ENCODE results near the gene CYTH1. TPM values are rescaled to one million over a fixed set of nuclear protein-coding genes. Genes with fewer than 3 reads are reported as not detected.

The CYTH1 gene
- total and polyA plus RNA-seq, 8 donors, result 36.6 to 96.1 (median 41.3) TPM

- intact Hi-C loops (cut with DNase I), result no loop called here
- no peaks in the 10 kb centered on the region for H3K9me3 ChIP-seq
- peaks cover 0 to 13% of the 10 kb centered on the region in 2 donors for H3K4me1 ChIP-seq
- TF ChIP-seq CTCF (IDR thresholded peaks at IDR 0.05), result no peak
- H3K36me3 ChIP-seq, result peaks cover 0 to 100% of the 10 kb centered on the region in 2 donors
- peak overlapping the region; percentile 37 to 59 for H3K27ac ChIP-seq
- ATAC-seq (peak; percentile 34), DNase-seq (peak in 1 of 4 donors; percentile 21)
- H3K27me3 ChIP-seq, result no peaks in the 10 kb centered on the region
- no peak overlapping the region for H3K4me3 ChIP-seq
Measured at GRCh38 chr17:78818932-78819331, 36.9 kb upstream of the CYTH1 start.

GRCh38 chr17:78818152-78818846, 36.2 kb upstream of the CYTH1 start:
- no peaks in the 10 kb centered on the region for H3K27me3 ChIP-seq
- no peak overlapping the region for H3K27ac ChIP-seq
- peaks cover 0 to 13% of the 10 kb centered on the region in 2 donors for H3K4me1 ChIP-seq
- ATAC-seq, result no peak
- H3K36me3 ChIP-seq, result peaks cover 0 to 100% of the 10 kb centered on the region in 2 donors
- TF ChIP-seq CTCF (IDR thresholded peaks at IDR 0.05), result no peak
- H3K4me3 ChIP-seq, result no peak overlapping the region
- no peak for DNase-seq
- H3K9me3 ChIP-seq, result no peaks in the 10 kb centered on the region
- intact Hi-C loops (cut with DNase I), result no loop called here

- Histone ChIP-seq H3K27me3 (no peaks in the 10 kb centered on the region), H3K36me3 (peaks cover 0 to 100% of the 10 kb centered on the region in 2 donors), H3K27ac (no peak overlapping the region), H3K9me3 (no peaks in the 10 kb centered on the region), H3K4me1 (peaks cover 0 to 13% of the 10 kb centered on the region in 2 donors), H3K4me3 (no peak overlapping the region)
- no peak for DNase-seq
- peak; percentile 14 for ATAC-seq
- intact Hi-C loops (cut with DNase I), result no loop called here
- no peak for TF ChIP-seq CTCF (IDR thresholded peaks at IDR 0.05)
Measured at GRCh38 chr17:78817123-78817522, 35.0 kb upstream of the CYTH1 start.

- Histone ChIP-seq H3K4me3 (no peak overlapping the region), H3K27ac (no peak overlapping the region), H3K4me1 (peaks cover 0 to 13% of the 10 kb centered on the region in 2 donors), H3K9me3 (no peaks in the 10 kb centered on the region), H3K27me3 (no peaks in the 10 kb centered on the region), H3K36me3 (peaks cover 0 to 100% of the 10 kb centered on the region in 2 donors)
- DNase-seq (no peak), ATAC-seq (no peak)
- intact Hi-C loops (cut with DNase I), result no loop called here
- TF ChIP-seq CTCF (IDR thresholded peaks at IDR 0.05), result no peak
Measured at GRCh38 chr17:78815696-78816095, 33.6 kb upstream of the CYTH1 start.

- Histone ChIP-seq H3K4me3 (no peak overlapping the region), H3K27me3 (no peaks in the 10 kb centered on the region), H3K27ac (no peak overlapping the region), H3K9me3 (no peaks in the 10 kb centered on the region), H3K4me1 (no peaks in the 10 kb centered on the region), H3K36me3 (peaks cover 0 to 99% of the 10 kb centered on the region in 2 donors)
- intact Hi-C loops (cut with DNase I), result no loop called here
- no peak for ATAC-seq
- TF ChIP-seq CTCF (IDR thresholded peaks at IDR 0.05), result no peak
- no peak for DNase-seq
Measured at GRCh38 chr17:78812855-78813254, 30.8 kb upstream of the CYTH1 start.

Measured in left lung (tissue), 10 donors.